D721Med (cell line): ENCODE data around the gene ACSBG1.

ENCODE experiments used
- DNase-seq: peaks from one replicate; pipeline ENCODE4 v3.0.0; 2011; ENCODE audit warnings: low spot score; ENCODE audit not compliant: insufficient read length
- FAIRE-seq: peaks from 2 replicates; lab custom pipeline; 2011; peaks lifted over from hg19 to GRCh38; lab: Jason Lieb, UNC
- CTCF ChIP-seq: IDR thresholded peaks from 2 replicates; pipeline ENCODE4 v1.5.1; 2012; ENCODE audit warnings: mild to moderate bottlenecking, control low read depth; ENCODE audit not compliant: insufficient read depth; ENCODE audit errors: missing control alignments

The ACSBG1 gene

GRCh38 chr15:78212008-78212407 is 22.4 kb downstream of the ACSBG1 start:
- FAIRE-seq, result no peak

GRCh38 chr15:78211189-78211921 is 23.0 kb downstream of the ACSBG1 start:
- TF ChIP-seq CTCF, result no peak
- no peak for FAIRE-seq
- no peak for DNase-seq

More at GRCh38 chr15:78212008-78212407, 22.4 kb downstream of the ACSBG1 start:
- no peak for TF ChIP-seq CTCF
- DNase-seq, result no peak

- FAIRE-seq (no peak), DNase-seq (no peak)
- no peak for TF ChIP-seq CTCF
These were observed 24.0 kb downstream of the ACSBG1 start for GRCh38 chr15:78210349-78210717.

- no peak for DNase-seq
- no peak for TF ChIP-seq CTCF
- FAIRE-seq, result no peak
These were observed 24.6 kb downstream of the ACSBG1 start for GRCh38 chr15:78209646-78210348.

GRCh38 chr15:78208887-78209645 is 25.3 kb downstream of the ACSBG1 start:
- DNase-seq (no peak), FAIRE-seq (no peak)
- TF ChIP-seq CTCF, result no peak

- FAIRE-seq (no peak), DNase-seq (no peak)
- TF ChIP-seq CTCF, result no peak
These were observed 26.0 kb downstream of the ACSBG1 start for GRCh38 chr15:78208341-78208844.
